HepG2 (cell line): ENCODE results near the gene TBCB. TPM values are rescaled to one million over a fixed set of nuclear protein-coding genes. Genes with fewer than 3 reads are reported as not detected.

Experiments used
- ATF1 ChIP-seq: IDR thresholded peaks from 2 replicates; pipeline ENCODE4 v1.6.1; 2016; ENCODE audit warnings: mild to moderate bottlenecking, control low read depth
- BHLHE40 ChIP-seq: IDR thresholded peaks from 2 replicates; pipeline ENCODE4 v1.6.1; 2011; ENCODE audit warnings: low read length, improper control_type of control experiment
- CREB3 ChIP-seq: sonication (generic); formaldehyde crosslinking; IDR thresholded peaks from 2 replicates; pipeline ENCODE4 v1.5.0; 2020; ENCODE audit warnings: missing genetic modification reagents
- FOSL1 ChIP-seq: sonication (generic); formaldehyde crosslinking; IDR thresholded peaks from 2 replicates; pipeline ENCODE4 v1.9.0; 2021; ENCODE audit warnings: missing genetic modification reagents, borderline replicate concordance
- FOXP1 ChIP-seq, 2 experiments: fragments of 450-650 bp in 1 of 2; IDR thresholded peaks; 2 replicates each; pipeline ENCODE4 v1.6.1; 2017 to 2018; ENCODE audit warnings: antibody characterized with exemption in 1 of 2
- GTF3A ChIP-seq: sonication (generic); formaldehyde crosslinking; conservative IDR thresholded peaks from 2 replicates; pipeline ENCODE4 v1.4.0; 2020; ENCODE audit warnings: mild to moderate bottlenecking, missing genetic modification reagents
- MIXL1 ChIP-seq: IDR thresholded peaks from 2 replicates; pipeline ENCODE4 v1.6.1; 2016
- NCOA5 ChIP-seq: sonication (generic); formaldehyde crosslinking; IDR thresholded peaks from 2 replicates; pipeline ENCODE4 v1.4.0; 2020; ENCODE audit warnings: missing genetic modification reagents
- PITX1 ChIP-seq: sonication (generic); formaldehyde crosslinking; IDR thresholded peaks from 2 replicates; pipeline ENCODE4 v1.5.1; 2020; ENCODE audit warnings: mild to moderate bottlenecking, missing genetic modification reagents
- POLR2AphosphoS5 ChIP-seq: IDR thresholded peaks from 2 replicates; pipeline ENCODE4 v1.6.1; 2012; ENCODE audit warnings: low read depth, low read length
- SETDB1 ChIP-seq: sonication (generic); formaldehyde crosslinking; IDR thresholded peaks from 2 replicates; pipeline ENCODE4 v1.5.1; 2020; ENCODE audit warnings: missing genetic modification reagents, mild to moderate bottlenecking, borderline replicate concordance
- U2AF2 ChIP-seq: fragments of 200-400 bp; formaldehyde crosslinking; IDR thresholded peaks from 2 replicates; pipeline ENCODE4 v1.6.1; 2017; ENCODE audit warnings: low read depth, mild to moderate bottlenecking, low read length
- ZBTB20 ChIP-seq: sonication (generic); formaldehyde crosslinking; IDR thresholded peaks from 2 replicates; pipeline ENCODE4 v1.8.1; 2023; ENCODE audit warnings: missing genetic modification reagents, low read depth, mild to moderate bottlenecking, borderline replicate concordance
- ZBTB43 ChIP-seq: sonication (generic); formaldehyde crosslinking; conservative IDR thresholded peaks from 2 replicates; pipeline ENCODE4 v1.4.0; 2020; ENCODE audit warnings: missing genetic modification reagents
- ZFP36L2 ChIP-seq: sonication (generic); formaldehyde crosslinking; IDR thresholded peaks from 2 replicates; pipeline ENCODE4 v1.4.0; 2020; ENCODE audit warnings: missing genetic modification reagents
- ZNF18 ChIP-seq: sonication (generic); formaldehyde crosslinking; IDR thresholded peaks from 2 replicates; pipeline ENCODE4 v1.8.0; 2022; ENCODE audit warnings: mild to moderate bottlenecking, missing genetic modification reagents; ENCODE audit not compliant: insufficient replicate concordance
- ZNF326 ChIP-seq: sonication (generic); formaldehyde crosslinking; IDR thresholded peaks from 2 replicates; pipeline ENCODE4 v1.4.0; 2020; ENCODE audit warnings: missing genetic modification reagents, borderline replicate concordance
- ZNF331 ChIP-seq: sonication (generic); formaldehyde crosslinking; IDR thresholded peaks from 2 replicates; pipeline ENCODE4 v1.4.0; 2020; ENCODE audit warnings: missing genetic modification reagents
- polyA plus RNA-seq, 8 experiments: library from polyadenylated mRNA; depleted of rRNA in 3 of 8; stranded (reverse) in 7 of 8; unstranded in 1 of 8; fragments of >200 nt; fragmentation: Illumina TruSeq in 4 of 8; extraction: Trizol in 4 of 8; gene quantifications; 2 replicates each; pipeline versions ENCODE4 v1.2.1 to v1.2.3, GENCODE V29; 2011 to 2016; ENCODE audit warnings: low read depth in 4 of 8, missing spikeins in 1 of 8, mixed read lengths in 1 of 8; ENCODE audit not compliant: insufficient read depth in 1 of 8
- total RNA-seq, 5 experiments: library from RNA; depleted of rRNA; stranded (reverse); fragments of >200 nt; fragmentation: Illumina TruSeq; extraction: Trizol; gene quantifications; 2 replicates each; pipeline ENCODE4 v1.2.3, GENCODE V29; 2016; ENCODE audit warnings: low read depth in 1 of 5
- TF ChIP-seq, protein P1 (sequence below): sonication (generic); formaldehyde crosslinking; IDR thresholded peaks from 2 replicates; pipeline ENCODE4 v1.4.0; 2020; ENCODE audit warnings: low read depth, mild to moderate bottlenecking, missing genetic modification reagents
- TF ChIP-seq, protein P2 (sequence below): sonication (generic); formaldehyde crosslinking; IDR thresholded peaks from 2 replicates; pipeline ENCODE4 v1.4.0; 2020; ENCODE audit warnings: missing genetic modification reagents, borderline replicate concordance
- TF ChIP-seq, protein P3 (sequence below): sonication (generic); formaldehyde crosslinking; IDR thresholded peaks from 2 replicates; pipeline ENCODE4 v1.4.0; 2020; ENCODE audit warnings: missing genetic modification reagents

The TBCB gene
- total and polyA plus RNA-seq, 2 of the 13 experiments (the other 11 are each of a cell fraction or from before 2014, with no cell fraction given), result 271 to 276 TPM

DNA sequence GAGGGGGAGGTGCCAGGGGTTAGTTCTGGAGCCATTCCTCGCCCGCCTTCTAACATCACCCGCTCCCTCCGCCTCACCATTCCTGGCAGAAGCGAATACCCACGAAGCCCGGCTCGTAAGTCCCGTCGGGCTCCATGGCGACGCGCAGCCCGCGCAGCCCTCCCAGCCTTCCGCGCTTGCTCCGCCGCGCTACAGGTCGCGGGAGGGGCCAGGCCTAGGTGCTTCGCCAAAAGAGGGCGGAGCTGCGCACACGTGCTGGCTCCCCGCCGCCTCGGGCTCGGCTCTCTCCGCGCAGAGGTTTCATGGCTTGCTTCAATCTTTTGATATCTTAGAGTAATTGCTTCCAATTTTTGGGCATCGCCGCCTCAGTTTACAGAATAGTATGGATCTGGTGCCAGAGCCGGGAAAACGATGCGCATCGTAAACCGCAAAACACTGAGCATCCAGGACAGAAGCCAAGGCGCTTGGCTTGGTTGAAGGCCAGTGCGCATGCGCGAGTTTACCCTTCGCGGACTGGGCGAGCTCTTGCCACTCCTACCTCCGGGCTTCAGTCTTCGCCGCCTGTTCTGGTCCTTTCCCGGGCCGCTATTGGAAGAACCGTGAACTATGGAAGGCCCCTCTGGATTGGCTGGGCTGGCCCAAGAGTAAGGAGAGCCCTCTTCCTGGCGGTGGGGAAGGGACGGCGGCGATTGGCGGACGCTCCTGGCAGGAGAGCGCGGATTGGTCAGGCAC lies 381 bp upstream of the TBCB start, which contains the start of gene POLR2I (continued):
- no peak for TF ChIP-seq FOSL1
- TF ChIP-seq ZNF18 (CRISPR knock-in tag), result peak; percentile 68
- peak; percentile 95 for TF ChIP-seq CREB3 (CRISPR knock-in tag)
- TF ChIP-seq U2AF2, result 0 out of 2 replicates have a peak, but pooled peaks have one; percentile 54
- TF ChIP-seq, protein P1, sequence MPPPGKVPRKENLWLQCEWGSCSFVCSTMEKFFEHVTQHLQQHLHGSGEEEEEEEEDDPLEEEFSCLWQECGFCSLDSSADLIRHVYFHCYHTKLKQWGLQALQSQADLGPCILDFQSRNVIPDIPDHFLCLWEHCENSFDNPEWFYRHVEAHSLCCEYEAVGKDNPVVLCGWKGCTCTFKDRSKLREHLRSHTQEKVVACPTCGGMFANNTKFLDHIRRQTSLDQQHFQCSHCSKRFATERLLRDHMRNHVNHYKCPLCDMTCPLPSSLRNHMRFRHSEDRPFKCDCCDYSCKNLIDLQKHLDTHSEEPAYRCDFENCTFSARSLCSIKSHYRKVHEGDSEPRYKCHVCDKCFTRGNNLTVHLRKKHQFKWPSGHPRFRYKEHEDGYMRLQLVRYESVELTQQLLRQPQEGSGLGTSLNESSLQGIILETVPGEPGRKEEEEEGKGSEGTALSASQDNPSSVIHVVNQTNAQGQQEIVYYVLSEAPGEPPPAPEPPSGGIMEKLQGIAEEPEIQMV (CRISPR knock-in tag), result peak; percentile 88
- no peak for TF ChIP-seq NCOA5
- TF ChIP-seq, protein P2, sequence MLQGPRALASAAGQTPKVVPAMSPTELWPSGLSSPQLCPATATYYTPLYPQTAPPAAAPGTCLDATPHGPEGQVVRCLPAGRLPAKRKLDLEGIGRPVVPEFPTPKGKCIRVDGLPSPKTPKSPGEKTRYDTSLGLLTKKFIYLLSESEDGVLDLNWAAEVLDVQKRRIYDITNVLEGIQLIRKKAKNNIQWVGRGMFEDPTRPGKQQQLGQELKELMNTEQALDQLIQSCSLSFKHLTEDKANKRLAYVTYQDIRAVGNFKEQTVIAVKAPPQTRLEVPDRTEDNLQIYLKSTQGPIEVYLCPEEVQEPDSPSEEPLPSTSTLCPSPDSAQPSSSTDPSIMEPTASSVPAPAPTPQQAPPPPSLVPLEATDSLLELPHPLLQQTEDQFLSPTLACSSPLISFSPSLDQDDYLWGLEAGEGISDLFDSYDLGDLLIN (CRISPR knock-in tag), result no peak
- no peak for TF ChIP-seq FOXP1 (IDR thresholded peaks at IDR 0.05)
- TF ChIP-seq FOXP1 (CRISPR knock-in tag; IDR thresholded peaks at IDR 0.05), result no peak
- TF ChIP-seq PITX1 (CRISPR knock-in tag), result no peak
- TF ChIP-seq ZNF331, result peak; percentile 95
- TF ChIP-seq, protein P3, sequence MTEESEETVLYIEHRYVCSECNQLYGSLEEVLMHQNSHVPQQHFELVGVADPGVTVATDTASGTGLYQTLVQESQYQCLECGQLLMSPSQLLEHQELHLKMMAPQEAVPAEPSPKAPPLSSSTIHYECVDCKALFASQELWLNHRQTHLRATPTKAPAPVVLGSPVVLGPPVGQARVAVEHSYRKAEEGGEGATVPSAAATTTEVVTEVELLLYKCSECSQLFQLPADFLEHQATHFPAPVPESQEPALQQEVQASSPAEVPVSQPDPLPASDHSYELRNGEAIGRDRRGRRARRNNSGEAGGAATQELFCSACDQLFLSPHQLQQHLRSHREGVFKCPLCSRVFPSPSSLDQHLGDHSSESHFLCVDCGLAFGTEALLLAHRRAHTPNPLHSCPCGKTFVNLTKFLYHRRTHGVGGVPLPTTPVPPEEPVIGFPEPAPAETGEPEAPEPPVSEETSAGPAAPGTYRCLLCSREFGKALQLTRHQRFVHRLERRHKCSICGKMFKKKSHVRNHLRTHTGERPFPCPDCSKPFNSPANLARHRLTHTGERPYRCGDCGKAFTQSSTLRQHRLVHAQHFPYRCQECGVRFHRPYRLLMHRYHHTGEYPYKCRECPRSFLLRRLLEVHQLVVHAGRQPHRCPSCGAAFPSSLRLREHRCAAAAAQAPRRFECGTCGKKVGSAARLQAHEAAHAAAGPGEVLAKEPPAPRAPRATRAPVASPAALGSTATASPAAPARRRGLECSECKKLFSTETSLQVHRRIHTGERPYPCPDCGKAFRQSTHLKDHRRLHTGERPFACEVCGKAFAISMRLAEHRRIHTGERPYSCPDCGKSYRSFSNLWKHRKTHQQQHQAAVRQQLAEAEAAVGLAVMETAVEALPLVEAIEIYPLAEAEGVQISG (CRISPR knock-in tag), result peak; percentile 88
- peak; percentile 41; the same call in 1 of the 2 replicates for TF ChIP-seq MIXL1
- TF ChIP-seq ATF1 (CRISPR knock-in tag), result no peak
- peak; percentile 65 for TF ChIP-seq POLR2AphosphoS5
- peak; percentile 95 for TF ChIP-seq BHLHE40
- TF ChIP-seq ZBTB20 (CRISPR knock-in tag), result 0 out of 2 replicates have a peak, but pooled peaks have one; percentile 39
- no peak for TF ChIP-seq ZFP36L2 (CRISPR knock-in tag)
- TF ChIP-seq GTF3A (CRISPR knock-in tag), result no peak
- TF ChIP-seq SETDB1 (CRISPR knock-in tag), result no peak
- no peak for TF ChIP-seq ZNF326 (CRISPR knock-in tag)
- TF ChIP-seq ZBTB43, result peak; percentile 90
